ENCODE measurements around the gene SH3BGRL2. TPM values are rescaled to one million over a fixed set of nuclear protein-coding genes. Genes with fewer than 3 reads are reported as not detected.

SH3BGRL2 gene
- total and polyA plus RNA-seq, 5 donors = 5.9 to 8.7 (median 8.4) TPM

GRCh38 chr6:79713701-79714322 lies 82.7 kb downstream of the SH3BGRL2 start:
- H3K27me3 ChIP-seq (ENCODE audit: control insufficient read depth, insufficient read depth) = no peaks in the 10 kb centered on the region
- no peak overlapping the region for H3K4me3 ChIP-seq (ENCODE audit: low read length)
- H3K27ac ChIP-seq (ENCODE audit: low read length) = no peak overlapping the region
- WGBS = 16% methylated on average over 5 of the region's 5 CpGs
- H3K9me3 ChIP-seq (ENCODE audit: control insufficient read depth, low read length) = no peaks in the 10 kb centered on the region
- peaks cover 2% of the 10 kb centered on the region for H3K4me1 ChIP-seq (ENCODE audit: control insufficient read depth, insufficient read depth, low read length)
- ATAC-seq (peak; percentile 65 to 71), DNase-seq (peak in 2 of 3 donors; percentile 39 to 54)
- intact Hi-C loops (cut with DNase I) = loop anchor here (5.0 to 10.0 kb wide), 2 partner anchors 139 to 142 kb away; no protein-coding TSS in a partner anchor

- no peaks in the 10 kb centered on the region for H3K27me3 ChIP-seq (ENCODE audit: control insufficient read depth, insufficient read depth)
- H3K27ac ChIP-seq (ENCODE audit: low read length) = no peak overlapping the region
- intact Hi-C loops (cut with DNase I) = loop anchor here in 3 of 4 donors (10.0 kb wide), 1 partner anchor 143 kb away; no protein-coding TSS in a partner anchor
- H3K4me1 ChIP-seq (ENCODE audit: control insufficient read depth, insufficient read depth, low read length) = peaks cover 2% of the 10 kb centered on the region
- H3K9me3 ChIP-seq (ENCODE audit: control insufficient read depth, low read length) = no peaks in the 10 kb centered on the region
- WGBS = 97% methylated on average over 2 of the region's 2 CpGs
- no peak for ATAC-seq
- H3K4me3 ChIP-seq (ENCODE audit: low read length) = no peak overlapping the region
- no peak for DNase-seq
Measured at GRCh38 chr6:79717989-79718388, 86.9 kb downstream of the SH3BGRL2 start.

- ATAC-seq = peak in 1 of 2 donors; percentile 54
- Histone ChIP-seq H3K27ac (ENCODE audit: low read length) (no peak overlapping the region), H3K4me3 (ENCODE audit: low read length) (no peak overlapping the region), H3K27me3 (ENCODE audit: control insufficient read depth, insufficient read depth) (no peaks in the 10 kb centered on the region), H3K4me1 (ENCODE audit: control insufficient read depth, insufficient read depth, low read length) (peaks cover 2% of the 10 kb centered on the region), H3K9me3 (ENCODE audit: control insufficient read depth, low read length) (no peaks in the 10 kb centered on the region)
- WGBS = 85% methylated on average over 8 of the region's 8 CpGs
- intact Hi-C loops (cut with DNase I) = loop anchor here in 3 of 4 donors (10.0 kb wide), 1 partner anchor 144 kb away; no protein-coding TSS in a partner anchor
- no peak for DNase-seq
Measured at GRCh38 chr6:79718509-79719247, 87.5 kb downstream of the SH3BGRL2 start.

- Histone ChIP-seq H3K4me3 (ENCODE audit: low read length) (no peak overlapping the region), H3K4me1 (ENCODE audit: control insufficient read depth, insufficient read depth, low read length) (peaks cover 2% of the 10 kb centered on the region), H3K27me3 (ENCODE audit: control insufficient read depth, insufficient read depth) (no peaks in the 10 kb centered on the region), H3K27ac (ENCODE audit: low read length) (no peak overlapping the region), H3K9me3 (ENCODE audit: control insufficient read depth, low read length) (no peaks in the 10 kb centered on the region)
- ATAC-seq = peak; percentile 45 to 57
- DNase-seq = no peak
- intact Hi-C loops (cut with DNase I) = loop anchor here in 3 of 4 donors (10.0 kb wide), 1 partner anchor 145 kb away; no protein-coding TSS in a partner anchor
- 67% methylated on average over 6 of the region's 6 CpGs for WGBS
Measured at GRCh38 chr6:79719248-79719960, 88.3 kb downstream of the SH3BGRL2 start.

GRCh38 chr6:79724816-79725215 lies 93.7 kb downstream of the SH3BGRL2 start:
- Histone ChIP-seq H3K4me1 (ENCODE audit: control insufficient read depth, insufficient read depth, low read length) (no peaks in the 10 kb centered on the region), H3K27me3 (ENCODE audit: control insufficient read depth, insufficient read depth) (no peaks in the 10 kb centered on the region), H3K4me3 (ENCODE audit: low read length) (no peak overlapping the region), H3K9me3 (ENCODE audit: control insufficient read depth, low read length) (no peaks in the 10 kb centered on the region), H3K27ac (ENCODE audit: low read length) (no peak overlapping the region)
- 66% methylated on average over 2 of the region's 2 CpGs for WGBS
- ATAC-seq = peak; percentile 79 to 91
- intact Hi-C loops (cut with DNase I) = no loop called here
- DNase-seq = peak; percentile 17 to 67 (median 61)

- no peaks in the 10 kb centered on the region for H3K4me1 ChIP-seq (ENCODE audit: control insufficient read depth, insufficient read depth, low read length)
- H3K4me3 ChIP-seq (ENCODE audit: low read length) = no peak overlapping the region
- no peak for DNase-seq
- intact Hi-C loops (cut with DNase I) = no loop called here
- WGBS = 77% methylated on average over 4 of the region's 4 CpGs
- no peaks in the 10 kb centered on the region for H3K9me3 ChIP-seq (ENCODE audit: control insufficient read depth, low read length)
- H3K27me3 ChIP-seq (ENCODE audit: control insufficient read depth, insufficient read depth) = no peaks in the 10 kb centered on the region
- ATAC-seq = no peak
- H3K27ac ChIP-seq (ENCODE audit: low read length) = no peak overlapping the region
Measured at GRCh38 chr6:79731471-79731870, 100.3 kb downstream of the SH3BGRL2 start.

GRCh38 chr6:79733388-79733787 lies 102.3 kb downstream of the SH3BGRL2 start:
- Histone ChIP-seq H3K4me1 (ENCODE audit: control insufficient read depth, insufficient read depth, low read length) (no peaks in the 10 kb centered on the region), H3K27ac (ENCODE audit: low read length) (no peak overlapping the region), H3K4me3 (ENCODE audit: low read length) (no peak overlapping the region), H3K27me3 (ENCODE audit: control insufficient read depth, insufficient read depth) (no peaks in the 10 kb centered on the region), H3K9me3 (ENCODE audit: control insufficient read depth, low read length) (no peaks in the 10 kb centered on the region)
- ATAC-seq = no peak
- 87% methylated on average over 4 of the region's 4 CpGs for WGBS
- no peak for DNase-seq
- intact Hi-C loops (cut with DNase I) = no loop called here

- Histone ChIP-seq H3K27me3 (ENCODE audit: control insufficient read depth, insufficient read depth) (no peaks in the 10 kb centered on the region), H3K27ac (ENCODE audit: low read length) (no peak overlapping the region), H3K9me3 (ENCODE audit: control insufficient read depth, low read length) (no peaks in the 10 kb centered on the region), H3K4me1 (ENCODE audit: control insufficient read depth, insufficient read depth, low read length) (no peaks in the 10 kb centered on the region), H3K4me3 (ENCODE audit: low read length) (no peak overlapping the region)
- ATAC-seq = no peak
- WGBS = 97% methylated on average over 8 of the region's 8 CpGs
- DNase-seq = no peak
- intact Hi-C loops (cut with DNase I) = no loop called here
Measured at GRCh38 chr6:79734374-79734773, 103.2 kb downstream of the SH3BGRL2 start.

- Histone ChIP-seq H3K4me3 (ENCODE audit: low read length) (no peak overlapping the region), H3K9me3 (ENCODE audit: control insufficient read depth, low read length) (no peaks in the 10 kb centered on the region), H3K27ac (ENCODE audit: low read length) (no peak overlapping the region), H3K27me3 (ENCODE audit: control insufficient read depth, insufficient read depth) (no peaks in the 10 kb centered on the region), H3K4me1 (ENCODE audit: control insufficient read depth, insufficient read depth, low read length) (no peaks in the 10 kb centered on the region)
- no peak for DNase-seq
- intact Hi-C loops (cut with DNase I) = no loop called here
- WGBS = 97% methylated on average over 5 of the region's 5 CpGs
- no peak for ATAC-seq
Measured at GRCh38 chr6:79735183-79735582, 104.1 kb downstream of the SH3BGRL2 start.

- intact Hi-C loops (cut with DNase I) = no loop called here
- ATAC-seq (peak; percentile 55 to 58), DNase-seq (no peak)
- H3K27me3 ChIP-seq (ENCODE audit: control insufficient read depth, insufficient read depth) = no peaks in the 10 kb centered on the region
- 40% methylated on average over 8 of the region's 8 CpGs for WGBS
- no peaks in the 10 kb centered on the region for H3K4me1 ChIP-seq (ENCODE audit: control insufficient read depth, insufficient read depth, low read length)
- H3K4me3 ChIP-seq (ENCODE audit: low read length) = no peak overlapping the region
- H3K9me3 ChIP-seq (ENCODE audit: control insufficient read depth, low read length) = no peaks in the 10 kb centered on the region
- H3K27ac ChIP-seq (ENCODE audit: low read length) = no peak overlapping the region
Measured at GRCh38 chr6:79737172-79737571, 106.0 kb downstream of the SH3BGRL2 start.

GRCh38 chr6:79742030-79742429 lies 110.9 kb downstream of the SH3BGRL2 start:
- DNase-seq (no peak), ATAC-seq (no peak)
- Histone ChIP-seq H3K4me3 (ENCODE audit: low read length) (no peak overlapping the region), H3K4me1 (ENCODE audit: control insufficient read depth, insufficient read depth, low read length) (no peaks in the 10 kb centered on the region), H3K27me3 (ENCODE audit: control insufficient read depth, insufficient read depth) (no peaks in the 10 kb centered on the region), H3K27ac (ENCODE audit: low read length) (no peak overlapping the region), H3K9me3 (ENCODE audit: control insufficient read depth, low read length) (no peaks in the 10 kb centered on the region)
- 82% methylated on average over 2 of the region's 2 CpGs for WGBS
- intact Hi-C loops (cut with DNase I) = no loop called here

Measured in right cardiac atrium (tissue), 5 donors.